Activated CD4-positive, alpha-beta T cell treated with anti-CD3 and anti-CD28 coated beads for 36 hours (primary cell): ENCODE measurements around the gene MTHFR. TPM values are rescaled to one million over a fixed set of nuclear protein-coding genes. Genes with fewer than 3 reads are reported as not detected.

Experiments used
- ATAC-seq: fragments of 200-7000 bp; cut with Tn5 transposase; one replicate; pipeline ENCODE4 v1.10.0; 2021; ENCODE audit warnings: mild to moderate bottlenecking, moderate library complexity
- CTCF ChIA-PET: fragments of 350-600 bp; sonication (Branson Sonifier 250); formaldehyde crosslinking; loops from one replicate; lab custom pipeline; 2021; ENCODE audit warnings: antibody characterized with exemption; lab: Charles Lee
- POLR2A ChIA-PET: fragments of 350-600 bp; sonication (Branson Sonifier 250); formaldehyde crosslinking; loops from one replicate; lab custom pipeline; 2021; ENCODE audit warnings: antibody characterized with exemption, inconsistent platforms; lab: Charles Lee
- DNase-seq: peaks from one replicate; pipeline ENCODE4 v3.0.0-alpha.2; 2020
- H3K27ac Mint-ChIP-seq: one replicate; pipeline ENCODE4 v1.8.0; 2021; ENCODE audit warnings: mixed read lengths
- H3K27me3 Mint-ChIP-seq: one replicate; pipeline ENCODE4 v1.8.0; 2021; ENCODE audit warnings: mixed read lengths
- H3K36me3 Mint-ChIP-seq: one replicate; pipeline ENCODE4 v1.8.0; 2021; ENCODE audit warnings: low read depth, mixed read lengths
- H3K4me1 Mint-ChIP-seq: one replicate; pipeline ENCODE4 v1.8.0; 2021; ENCODE audit warnings: mixed read lengths
- H3K4me3 Mint-ChIP-seq: one replicate; pipeline ENCODE4 v1.8.0; 2021; ENCODE audit warnings: mild to moderate bottlenecking, moderate library complexity, mixed read lengths
- H3K9me3 Mint-ChIP-seq: one replicate; pipeline ENCODE4 v1.8.0; 2021; ENCODE audit warnings: low read depth, mixed read lengths
- intact Hi-C, 2 experiments: fragments of 100-400 bp; cut with DNase I in 1 of 2; cut with micrococcal nuclease in 1 of 2; formaldehyde crosslinking; loops; one replicate each; pipeline versions ENCODE4 v1.14.2 to v1.15.1; 2022 to 2024; cut with DNase I, micrococcal nuclease
- total RNA-seq, 2 experiments: library from RNA; stranded (reverse); gene quantifications; one replicate each; pipeline ENCODE4 v1.2.3, GENCODE V29; 2021

The MTHFR gene
- total RNA-seq, 2 experiments from 2014 or later, result 11.2 to 11.6 TPM

- no peaks in the 10 kb centered on the region for H3K4me1 Mint-ChIP-seq
- intact Hi-C loops, result no loop called here
- CTCF ChIA-PET, result no interaction called here
- no peaks in the 10 kb centered on the region for H3K9me3 Mint-ChIP-seq
- DNase-seq (no peak), ATAC-seq (no peak)
- no peaks in the 10 kb centered on the region for H3K27me3 Mint-ChIP-seq
- H3K36me3 Mint-ChIP-seq, result no peaks in the 10 kb centered on the region
- POLR2A ChIA-PET, result no interaction called here
- no peak overlapping the region for H3K4me3 Mint-ChIP-seq
- H3K27ac Mint-ChIP-seq, result no peak overlapping the region
Measured at GRCh38 chr1:11778844-11779623, 26.7 kb downstream of the MTHFR start.

GRCh38 chr1:11778336-11778735, 27.4 kb downstream of the MTHFR start:
- CTCF ChIA-PET, result no interaction called here

GRCh38 chr1:11777658-11778322, 28.0 kb downstream of the MTHFR start:
- CTCF ChIA-PET, result no interaction called here
- Mint-ChIP-seq H3K27ac (no peak overlapping the region), H3K9me3 (no peaks in the 10 kb centered on the region), H3K4me3 (no peak overlapping the region), H3K36me3 (no peaks in the 10 kb centered on the region), H3K4me1 (no peaks in the 10 kb centered on the region), H3K27me3 (no peaks in the 10 kb centered on the region)
- POLR2A ChIA-PET, result interaction anchor here (0.6 to 0.7 kb wide), 3 partner anchors 74 to 912 kb away, joined by 3 to 6 read pairs (median 3); no protein-coding TSS in a partner anchor
- intact Hi-C loops, result no loop called here
- DNase-seq (no peak), ATAC-seq (no peak)

More at GRCh38 chr1:11778336-11778735, 27.4 kb downstream of the MTHFR start:
- Mint-ChIP-seq H3K9me3 (no peaks in the 10 kb centered on the region), H3K36me3 (no peaks in the 10 kb centered on the region), H3K4me1 (no peaks in the 10 kb centered on the region), H3K27me3 (no peaks in the 10 kb centered on the region), H3K27ac (no peak overlapping the region), H3K4me3 (no peak overlapping the region)
- POLR2A ChIA-PET, result interaction anchor here (0.6 kb wide), 2 partner anchors 73 to 913 kb away, joined by 3 to 6 read pairs; no protein-coding TSS in a partner anchor
- no peak for DNase-seq
- intact Hi-C loops, result no loop called here
- no peak for ATAC-seq

- POLR2A ChIA-PET, result no interaction called here
Measured at GRCh38 chr1:11774753-11775152, 31.0 kb downstream of the MTHFR start.

GRCh38 chr1:11772458-11772857, 33.3 kb downstream of the MTHFR start:
- DNase-seq, result no peak
- POLR2A ChIA-PET, result no interaction called here
- Mint-ChIP-seq H3K9me3 (no peaks in the 10 kb centered on the region), H3K4me3 (no peak overlapping the region), H3K4me1 (no peaks in the 10 kb centered on the region), H3K27ac (no peak overlapping the region), H3K36me3 (no peaks in the 10 kb centered on the region), H3K27me3 (no peaks in the 10 kb centered on the region)
- no peak for ATAC-seq
- CTCF ChIA-PET, result interaction anchor here (0.6 kb wide), 1 partner anchor 13 kb away, joined by 3 read pairs; no protein-coding TSS in a partner anchor
- intact Hi-C loops, result no loop called here

More at GRCh38 chr1:11774753-11775152, 31.0 kb downstream of the MTHFR start:
- H3K27ac Mint-ChIP-seq, result no peak overlapping the region
- intact Hi-C loops, result no loop called here
- no peaks in the 10 kb centered on the region for H3K27me3 Mint-ChIP-seq
- H3K4me3 Mint-ChIP-seq, result no peak overlapping the region
- no peaks in the 10 kb centered on the region for H3K9me3 Mint-ChIP-seq
- no peak for DNase-seq
- ATAC-seq, result no peak
- H3K4me1 Mint-ChIP-seq, result no peaks in the 10 kb centered on the region
- no peaks in the 10 kb centered on the region for H3K36me3 Mint-ChIP-seq
- CTCF ChIA-PET, result interaction anchor here (0.6 kb wide), 1 partner anchor 89 kb away, joined by 3 read pairs; no protein-coding TSS in a partner anchor

GRCh38 chr1:11771481-11772043, 34.2 kb downstream of the MTHFR start:
- no peaks in the 10 kb centered on the region for H3K36me3 Mint-ChIP-seq
- DNase-seq (no peak), ATAC-seq (no peak)
- H3K27me3 Mint-ChIP-seq, result no peaks in the 10 kb centered on the region
- H3K27ac Mint-ChIP-seq, result no peak overlapping the region
- no peaks in the 10 kb centered on the region for H3K9me3 Mint-ChIP-seq
- ChIA-PET CTCF (no interaction called here), POLR2A (no interaction called here)
- H3K4me1 Mint-ChIP-seq, result no peaks in the 10 kb centered on the region
- intact Hi-C loops, result no loop called here
- no peak overlapping the region for H3K4me3 Mint-ChIP-seq

GRCh38 chr1:11770011-11770410, 35.8 kb downstream of the MTHFR start:
- DNase-seq, result no peak
- CTCF ChIA-PET, result no interaction called here
- H3K4me1 Mint-ChIP-seq, result no peaks in the 10 kb centered on the region
- no peaks in the 10 kb centered on the region for H3K27me3 Mint-ChIP-seq
- H3K9me3 Mint-ChIP-seq, result no peaks in the 10 kb centered on the region
- intact Hi-C loops, result no loop called here
- POLR2A ChIA-PET, result no interaction called here
- no peaks in the 10 kb centered on the region for H3K36me3 Mint-ChIP-seq
- ATAC-seq, result no peak
- H3K27ac Mint-ChIP-seq, result no peak overlapping the region
- H3K4me3 Mint-ChIP-seq, result no peak overlapping the region

GRCh38 chr1:11769274-11769673, 36.5 kb downstream of the MTHFR start:
- Mint-ChIP-seq H3K4me3 (no peak overlapping the region), H3K36me3 (no peaks in the 10 kb centered on the region), H3K4me1 (no peaks in the 10 kb centered on the region), H3K9me3 (no peaks in the 10 kb centered on the region), H3K27me3 (no peaks in the 10 kb centered on the region), H3K27ac (no peak overlapping the region)
- CTCF ChIA-PET, result no interaction called here
- DNase-seq (no peak), ATAC-seq (no peak)
- POLR2A ChIA-PET, result no interaction called here
- intact Hi-C loops, result no loop called here

- intact Hi-C loops, result no loop called here
- H3K4me3 Mint-ChIP-seq, result no peak overlapping the region
- peaks cover under 1% of the 10 kb centered on the region for H3K27me3 Mint-ChIP-seq
- H3K4me1 Mint-ChIP-seq, result no peaks in the 10 kb centered on the region
- ATAC-seq (no peak), DNase-seq (no peak)
- ChIA-PET POLR2A (no interaction called here), CTCF (no interaction called here)
- H3K36me3 Mint-ChIP-seq, result no peaks in the 10 kb centered on the region
- H3K9me3 Mint-ChIP-seq, result no peaks in the 10 kb centered on the region
- H3K27ac Mint-ChIP-seq, result no peak overlapping the region
Measured at GRCh38 chr1:11768821-11769220, 36.9 kb downstream of the MTHFR start.

GRCh38 chr1:11767922-11768704, 37.7 kb downstream of the MTHFR start:
- intact Hi-C loops, result no loop called here
- ChIA-PET POLR2A (no interaction called here), CTCF (no interaction called here)
- Mint-ChIP-seq H3K9me3 (no peaks in the 10 kb centered on the region), H3K36me3 (no peaks in the 10 kb centered on the region), H3K4me1 (no peaks in the 10 kb centered on the region), H3K4me3 (no peak overlapping the region), H3K27me3 (peaks cover 5% of the 10 kb centered on the region), H3K27ac (no peak overlapping the region)
- DNase-seq (no peak), ATAC-seq (no peak)

- POLR2A ChIA-PET, result interaction anchor here (0.6 kb wide), 1 partner anchor 433 kb away, joined by 3 read pairs; no protein-coding TSS in a partner anchor
- Mint-ChIP-seq H3K4me1 (no peaks in the 10 kb centered on the region), H3K36me3 (no peaks in the 10 kb centered on the region), H3K9me3 (no peaks in the 10 kb centered on the region), H3K27ac (no peak overlapping the region), H3K27me3 (peaks cover 8% of the 10 kb centered on the region), H3K4me3 (no peak overlapping the region)
- no peak for ATAC-seq
- DNase-seq, result no peak
- CTCF ChIA-PET, result no interaction called here
- intact Hi-C loops, result no loop called here
Measured at GRCh38 chr1:11766429-11766776, 39.4 kb downstream of the MTHFR start.
